ENCODE measurements around the gene AKR1C3. TPM values are rescaled to one million over a fixed set of nuclear protein-coding genes. Genes with fewer than 3 reads are reported as not detected.
A peak's percentile ranks its signal among the peaks of the same experiment; 100 is the strongest.

AKR1C3 gene
- total RNA-seq, 4 donors from 2014 or later = 182 to 860 (median 419) TPM

- Histone ChIP-seq H3K4me1 (peaks cover 0 to 13% (median 0%) of the 10 kb centered on the region in 4 donors), H3K4me3 (no peak overlapping the region), H3K27me3 (no peaks in the 10 kb centered on the region), H3K27ac (peak overlapping the region in 1 of 4 donors; percentile 8), H3K36me3 (no peaks in the 10 kb centered on the region), H3K9me3 (peaks cover 0 to 4% (median 0%) of the 10 kb centered on the region in 4 donors)
- DNase-seq = peak in 1 of 3 donors; percentile 61
- TF ChIP-seq CTCF (IDR thresholded peaks at IDR 0.05) (no peak), POLR2A (IDR thresholded peaks at IDR 0.05) (no peak)
These were observed 48.9 kb downstream of the AKR1C3 start for GRCh38 chr10:5143137-5143536.

- TF ChIP-seq POLR2A (IDR thresholded peaks at IDR 0.05) = no peak
- TF ChIP-seq CTCF (IDR thresholded peaks at IDR 0.05) = no peak
- DNase-seq = peak in 1 of 3 donors; percentile 50
- H3K36me3 ChIP-seq = no peaks in the 10 kb centered on the region
- peak overlapping the region in 1 of 4 donors; percentile 51 for H3K27ac ChIP-seq
- peaks cover 0 to 19% (median 0%) of the 10 kb centered on the region in 4 donors for H3K4me1 ChIP-seq
- no peak overlapping the region for H3K4me3 ChIP-seq
- H3K9me3 ChIP-seq = no peaks in the 10 kb centered on the region
- no peaks in the 10 kb centered on the region for H3K27me3 ChIP-seq
These were observed 52.7 kb downstream of the AKR1C3 start for GRCh38 chr10:5146920-5147254.

GRCh38 chr10:5147255-5147980 lies 53.2 kb downstream of the AKR1C3 start:
- Histone ChIP-seq H3K4me3 (no peak overlapping the region), H3K9me3 (no peaks in the 10 kb centered on the region), H3K36me3 (no peaks in the 10 kb centered on the region), H3K27me3 (no peaks in the 10 kb centered on the region), H3K27ac (peak overlapping the region in 2 of 4 donors; percentile 59 to 76), H3K4me1 (peaks cover 0 to 17% (median 0%) of the 10 kb centered on the region in 4 donors)
- TF ChIP-seq POLR2A (IDR thresholded peaks at IDR 0.05) (no peak), CTCF (IDR thresholded peaks at IDR 0.05) (peak in 1 of 6 experiments; percentile 5)
- peak in 2 of 3 donors; percentile 49 to 52 for DNase-seq

- H3K4me3 ChIP-seq = no peak overlapping the region
- DNase-seq = no peak
- H3K27ac ChIP-seq = peak overlapping the region in 2 of 4 donors; percentile 59 to 76
These were observed 53.9 kb downstream of the AKR1C3 start for GRCh38 chr10:5147981-5148677.

GRCh38 chr10:5148678-5149032 lies 54.4 kb downstream of the AKR1C3 start:
- no peak for DNase-seq
- Histone ChIP-seq H3K27ac (no peak overlapping the region), H3K27me3 (no peaks in the 10 kb centered on the region), H3K9me3 (no peaks in the 10 kb centered on the region), H3K36me3 (no peaks in the 10 kb centered on the region), H3K4me3 (no peak overlapping the region), H3K4me1 (peaks cover 0 to 13% (median 0%) of the 10 kb centered on the region in 4 donors)
- no peak for TF ChIP-seq POLR2A (IDR thresholded peaks at IDR 0.05)
- TF ChIP-seq CTCF (IDR thresholded peaks at IDR 0.05) = no peak

More at GRCh38 chr10:5147981-5148677, 53.9 kb downstream of the AKR1C3 start:
- H3K4me1 ChIP-seq = peaks cover 0 to 13% (median 0%) of the 10 kb centered on the region in 4 donors
- H3K36me3 ChIP-seq = no peaks in the 10 kb centered on the region
- no peaks in the 10 kb centered on the region for H3K27me3 ChIP-seq
- TF ChIP-seq POLR2A (IDR thresholded peaks at IDR 0.05) (no peak), CTCF (IDR thresholded peaks at IDR 0.05) (no peak)
- H3K9me3 ChIP-seq = no peaks in the 10 kb centered on the region
